GM18505 (cell line): ENCODE measurements around the gene IYD.

Experiments
- ATAC-seq: cut with Tn5 transposase; IDR thresholded peaks from one replicate; pipeline ENCODE4 v1.9.1; 2021; ENCODE audit not compliant: unreplicated experiment
- POLR2A ChIP-seq: IDR thresholded peaks from 4 replicates; pipeline ENCODE4 v1.6.1; 2011; ENCODE audit warnings: borderline replicate concordance; ENCODE audit not compliant: insufficient read depth, insufficient read length; ENCODE audit errors: extremely low read depth

The IYD gene

GRCh38 chr6:150417899-150418826 lies 49.4 kb downstream of the IYD start:
- TF ChIP-seq POLR2A = no peak
- ATAC-seq = no peak

- ATAC-seq = no peak
- TF ChIP-seq POLR2A = no peak
Observed at GRCh38 chr6:150418827-150419594, 50.2 kb downstream of the IYD start.

DNA sequence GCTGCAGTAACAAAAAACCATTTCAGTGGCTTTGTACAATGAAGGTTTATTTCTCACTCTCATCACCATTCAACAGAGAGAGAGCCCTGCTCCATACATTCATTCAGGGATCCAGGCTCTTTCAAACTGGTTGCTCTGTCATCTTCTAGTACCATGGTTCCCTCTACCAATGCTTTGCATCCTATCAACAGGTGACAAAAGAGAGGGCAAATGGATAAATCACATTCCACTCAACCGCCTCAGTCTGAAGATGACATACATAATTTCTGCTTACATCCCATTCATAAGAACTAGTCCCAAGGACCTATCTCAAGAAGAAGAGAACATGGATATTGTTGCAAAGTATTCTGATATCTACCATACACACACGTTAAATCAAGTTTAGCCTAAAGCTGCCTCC lies 51.6 kb downstream of the IYD start:
- TF ChIP-seq POLR2A = no peak

DNA sequence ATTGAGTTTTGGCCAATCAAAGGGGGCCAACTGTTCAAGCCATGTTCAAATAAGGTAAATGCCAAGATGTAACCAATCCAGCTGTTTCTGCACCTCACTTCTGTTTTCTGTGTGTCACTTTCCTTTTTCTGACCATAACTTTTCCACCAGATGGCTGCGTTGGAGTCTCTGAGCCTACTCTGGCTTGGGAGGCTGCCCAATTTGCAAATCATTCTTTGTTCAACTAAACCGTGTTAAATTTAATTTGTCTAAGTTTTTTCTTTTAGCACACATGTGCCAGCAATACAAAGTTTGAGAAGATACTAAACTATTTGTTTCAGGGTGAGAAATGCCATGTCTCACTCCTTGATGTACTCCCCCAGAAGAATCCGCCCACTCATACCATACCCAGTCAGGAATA lies 52.1 kb downstream of the IYD start:
- no peak for TF ChIP-seq POLR2A
- no peak for ATAC-seq

More for the DNA sequence above, 51.6 kb downstream of the IYD start:
- ATAC-seq = no peak

GRCh38 chr6:150425508-150425907 lies 56.7 kb downstream of the IYD start:
- TF ChIP-seq POLR2A = no peak
- ATAC-seq = no peak

- no peak for TF ChIP-seq POLR2A
- no peak for ATAC-seq
Observed at GRCh38 chr6:150426198-150426597, 57.4 kb downstream of the IYD start.

- TF ChIP-seq POLR2A = no peak
- ATAC-seq = no peak
Observed at GRCh38 chr6:150427037-150427602, 58.3 kb downstream of the IYD start.

DNA sequence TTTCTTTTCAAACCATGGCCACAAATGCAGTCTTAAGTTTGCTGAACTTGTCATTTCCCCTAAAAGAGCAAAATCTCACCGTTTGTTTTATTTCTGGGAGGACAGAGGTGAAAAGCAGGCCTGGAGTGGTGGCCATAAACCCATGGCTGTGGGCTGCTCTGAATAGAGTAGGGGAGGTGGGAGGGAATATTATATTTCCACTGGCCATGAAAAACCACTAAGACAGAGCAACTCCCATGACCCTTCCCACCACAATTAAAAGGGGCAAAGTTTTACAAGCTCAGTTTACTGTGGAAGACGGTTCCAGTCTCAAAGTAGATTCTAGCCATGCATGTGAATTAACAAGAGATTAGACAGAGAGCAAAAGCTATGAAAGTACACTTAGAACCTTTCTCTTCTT lies 59.0 kb downstream of the IYD start:
- no peak for ATAC-seq
- TF ChIP-seq POLR2A = no peak

DNA sequence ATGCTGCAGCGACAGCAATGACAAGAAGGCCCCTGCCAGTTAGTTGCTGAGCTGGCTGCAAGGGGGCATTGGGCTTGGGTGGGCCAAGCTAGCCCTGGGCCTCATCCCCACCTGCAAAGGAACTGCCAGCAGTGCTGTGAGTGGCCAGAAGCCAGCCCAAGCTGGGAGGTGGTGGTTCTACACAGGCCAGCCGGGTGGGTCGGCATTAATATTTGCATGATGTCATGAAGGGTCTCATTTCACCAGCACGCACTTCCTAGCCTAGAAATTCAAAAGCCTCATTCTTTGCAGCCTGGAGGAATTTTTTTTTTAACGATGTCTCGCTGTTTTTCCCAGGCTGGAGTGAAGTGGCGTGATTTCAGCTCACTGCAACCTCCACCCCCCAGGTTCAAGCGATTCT lies 62.0 kb downstream of the IYD start:
- TF ChIP-seq POLR2A = no peak
- no peak for ATAC-seq

DNA sequence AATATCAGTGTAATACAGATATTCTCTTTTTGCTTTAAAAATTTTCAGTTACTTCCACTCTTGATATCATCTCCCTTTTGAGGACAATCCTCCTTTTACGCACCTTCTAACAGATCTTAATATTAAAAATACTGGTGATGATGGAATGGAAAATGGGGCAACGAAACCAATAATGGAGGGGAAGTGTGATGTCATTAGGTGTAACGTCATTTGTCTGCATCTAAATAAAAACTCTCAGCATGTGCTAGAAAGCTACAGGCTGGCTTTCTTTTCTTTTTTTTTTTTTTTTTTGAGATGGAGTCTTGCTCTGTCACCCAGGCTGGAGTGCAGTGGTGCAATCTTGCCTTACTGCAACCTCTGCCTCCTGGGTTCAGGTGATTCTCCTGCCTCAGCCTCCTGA lies 66.5 kb downstream of the IYD start:
- no peak for ATAC-seq
- no peak for TF ChIP-seq POLR2A

- ATAC-seq = no peak
Observed at GRCh38 chr6:150435832-150436231, 67.0 kb downstream of the IYD start.

GRCh38 chr6:150439373-150439772 lies 70.6 kb downstream of the IYD start:
- ATAC-seq = no peak
- TF ChIP-seq POLR2A = no peak

More at GRCh38 chr6:150435832-150436231, 67.0 kb downstream of the IYD start:
- TF ChIP-seq POLR2A = no peak

- ATAC-seq = no peak
- TF ChIP-seq POLR2A = no peak
Observed at GRCh38 chr6:150443621-150444020, 74.8 kb downstream of the IYD start.

GRCh38 chr6:150444308-150444707 lies 75.5 kb downstream of the IYD start:
- TF ChIP-seq POLR2A = no peak
- ATAC-seq = no peak

GRCh38 chr6:150445486-150445885 lies 76.7 kb downstream of the IYD start:
- no peak for TF ChIP-seq POLR2A
- ATAC-seq = no peak
